H4 (cell line): ENCODE data around the gene CTSG. TPM values are rescaled to one million over a fixed set of nuclear protein-coding genes. Genes with fewer than 3 reads are reported as not detected.
"Not testable (repeated sequence)": the region's sequence is repeated elsewhere in the genome, so short reads cannot be mapped to it uniquely, and the experiment has no call there.

Experiments
- DNase-seq: peaks from one replicate; pipeline ENCODE4 v3.0.0-alpha.2; 2015; ENCODE audit warnings: low spot score
- total RNA-seq: library from RNA; depleted of rRNA; stranded (reverse); fragments of >200 nt; shearing (Covaris generic); gene quantifications from 2 replicates; pipeline ENCODE4 v1.2.3, GENCODE V29; 2014; rRNA removed

CTSG gene
- total RNA-seq, 1 experiment from 2014 or later: not detected

DNA sequence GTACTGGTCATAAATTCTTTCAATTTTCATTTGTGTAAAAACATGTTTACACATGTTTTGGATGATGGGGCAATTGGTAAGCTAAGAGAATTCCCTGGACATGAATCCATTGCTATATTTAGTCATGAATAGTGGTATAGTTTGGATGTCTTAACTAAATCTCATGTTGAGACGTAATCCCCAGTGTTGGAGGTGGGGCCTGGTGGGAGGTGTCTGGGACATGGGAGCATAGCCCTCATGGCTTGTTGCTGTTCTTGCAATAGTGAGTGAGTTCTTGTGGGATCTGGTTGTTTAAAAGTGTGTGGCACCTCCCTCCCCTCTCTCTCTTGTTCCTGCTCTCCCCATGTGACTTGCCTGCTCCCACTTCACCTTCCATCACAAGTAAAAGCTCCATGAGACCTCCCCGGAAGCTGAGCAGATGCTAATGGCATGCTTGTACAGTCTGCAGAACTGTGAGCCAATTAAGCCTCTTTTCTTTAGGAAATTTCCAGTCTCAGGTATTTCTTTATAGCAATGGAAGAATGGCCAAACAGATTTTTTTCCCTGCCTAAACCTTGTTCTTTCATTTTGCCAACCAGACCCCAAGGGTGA, 33.6 kb downstream of the CTSG start:
- DNase-seq: no peak

GRCh38 chr14:24535737-24536136, 40.3 kb downstream of the CTSG start:
- no peak for DNase-seq

DNA sequence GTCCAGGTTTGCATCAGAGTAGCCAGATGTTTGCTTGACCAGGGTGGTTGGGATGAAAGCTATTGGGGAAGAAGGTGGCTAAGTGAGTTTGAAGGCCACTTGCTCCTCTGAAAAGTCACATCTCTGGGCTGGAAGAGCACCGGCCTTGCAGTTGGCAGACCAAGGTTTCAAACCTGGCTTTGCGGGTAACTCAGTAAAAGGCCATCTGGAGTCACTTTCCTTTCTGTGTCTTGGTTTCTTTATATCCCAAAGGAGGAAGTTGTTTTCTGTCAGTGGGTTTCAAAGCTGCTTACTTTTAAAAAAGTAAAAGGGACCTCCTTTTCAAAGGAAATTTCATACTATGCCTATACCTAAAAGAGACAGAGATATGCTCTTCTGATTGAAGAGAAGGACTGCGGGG, 41.8 kb downstream of the CTSG start:
- no peak for DNase-seq

- DNase-seq: not testable (repeated sequence)
These were observed 50.0 kb downstream of the CTSG start for GRCh38 chr14:24525877-24526620.

Other genes with a start within 250 kb of the CTSG start
- not detected in 2 replicates for gene ADCY4, start 241.2 kb downstream of the CTSG start, total RNA-seq
- gene RIPK3, start 236.3 kb downstream of the CTSG start, total RNA-seq: not detected in 2 replicates
- 7.1 and 9.5 TPM in 2 replicates for gene NFATC4, start 208.1 kb downstream of the CTSG start, total RNA-seq
- gene NYNRIN, start 177.2 kb downstream of the CTSG start, total RNA-seq: 0.14 and 0.21 TPM in 2 replicates
- 0.08 and 0.29 TPM in 2 replicates for gene CBLN3, start 146.6 kb downstream of the CTSG start, total RNA-seq
- gene KHNYN, start 146.3 kb downstream of the CTSG start, total RNA-seq: 12.8 and 15.0 TPM in 2 replicates
- gene SDR39U1, start 133.5 kb downstream of the CTSG start, total RNA-seq: 8.6 and 11.3 TPM in 2 replicates
- not detected in 2 replicates for gene CMA1, start 68.0 kb downstream of the CTSG start, total RNA-seq
- gene GZMH, start 33.4 kb upstream of the CTSG start, total RNA-seq: not detected in 2 replicates
- not detected in 2 replicates for gene GZMB, start 57.9 kb upstream of the CTSG start, total RNA-seq